ENCODE measurements around the gene SHC3.

DNA sequence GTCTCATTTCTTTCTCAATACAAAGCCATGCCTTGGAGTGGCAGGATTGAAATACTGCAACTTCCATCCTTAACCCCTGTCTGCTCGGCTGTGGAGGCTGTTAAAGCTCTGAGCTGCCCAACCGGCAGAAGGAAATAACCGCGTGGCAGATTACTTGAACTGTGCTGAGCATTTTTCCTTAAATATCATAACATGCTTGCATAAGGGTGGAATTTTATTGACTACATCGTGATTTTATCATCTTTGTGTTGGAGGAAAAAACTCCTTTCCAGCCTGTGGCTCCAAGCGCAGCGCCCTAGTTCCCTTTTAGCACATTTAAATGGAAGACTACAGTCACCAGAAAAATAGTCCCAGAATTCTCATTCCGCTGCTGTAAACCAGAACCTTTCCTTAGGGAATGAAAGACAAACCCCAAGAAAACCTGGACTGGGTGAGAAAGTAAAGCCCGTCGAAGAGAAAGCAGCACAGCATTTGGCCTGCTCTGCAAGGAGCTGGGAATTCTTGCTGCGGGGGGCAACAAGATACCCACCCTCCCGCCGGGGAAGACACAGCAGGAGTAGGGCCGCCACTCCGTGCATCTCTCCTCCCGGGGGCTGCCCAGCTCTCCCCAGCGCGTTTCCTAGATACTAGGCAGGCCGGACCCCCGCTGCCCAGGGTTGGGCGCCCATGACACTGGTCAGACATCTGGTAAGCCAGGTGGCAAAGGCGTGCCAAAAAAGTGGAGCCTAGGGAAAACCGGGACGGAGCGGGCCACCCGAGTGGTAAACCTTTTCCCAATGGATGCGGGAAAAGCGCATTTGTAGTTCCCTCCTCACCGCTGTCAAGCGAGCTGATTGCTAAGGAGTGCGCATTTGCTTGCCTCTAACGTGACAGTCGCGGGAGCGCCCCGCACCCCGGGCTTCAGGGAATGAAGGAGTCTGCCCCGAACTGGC lies 1.3 kb downstream of the SHC3 start:
- TF ChIP-seq, protein P1, sequence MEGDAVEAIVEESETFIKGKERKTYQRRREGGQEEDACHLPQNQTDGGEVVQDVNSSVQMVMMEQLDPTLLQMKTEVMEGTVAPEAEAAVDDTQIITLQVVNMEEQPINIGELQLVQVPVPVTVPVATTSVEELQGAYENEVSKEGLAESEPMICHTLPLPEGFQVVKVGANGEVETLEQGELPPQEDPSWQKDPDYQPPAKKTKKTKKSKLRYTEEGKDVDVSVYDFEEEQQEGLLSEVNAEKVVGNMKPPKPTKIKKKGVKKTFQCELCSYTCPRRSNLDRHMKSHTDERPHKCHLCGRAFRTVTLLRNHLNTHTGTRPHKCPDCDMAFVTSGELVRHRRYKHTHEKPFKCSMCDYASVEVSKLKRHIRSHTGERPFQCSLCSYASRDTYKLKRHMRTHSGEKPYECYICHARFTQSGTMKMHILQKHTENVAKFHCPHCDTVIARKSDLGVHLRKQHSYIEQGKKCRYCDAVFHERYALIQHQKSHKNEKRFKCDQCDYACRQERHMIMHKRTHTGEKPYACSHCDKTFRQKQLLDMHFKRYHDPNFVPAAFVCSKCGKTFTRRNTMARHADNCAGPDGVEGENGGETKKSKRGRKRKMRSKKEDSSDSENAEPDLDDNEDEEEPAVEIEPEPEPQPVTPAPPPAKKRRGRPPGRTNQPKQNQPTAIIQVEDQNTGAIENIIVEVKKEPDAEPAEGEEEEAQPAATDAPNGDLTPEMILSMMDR (conservative IDR thresholded peaks at IDR 0.05; ENCODE audit: low read depth, low read length), result no peak
- no peak for TF ChIP-seq EZH2 (IDR thresholded peaks at IDR 0.05; ENCODE audit: low read length, unreplicated experiment)
